GM18907 (cell line): ENCODE results near the gene HYCC1.

Source experiments
- ATAC-seq: cut with Tn5 transposase; IDR thresholded peaks from one replicate; pipeline ENCODE4 v1.9.1; 2021; ENCODE audit warnings: mild to moderate bottlenecking, moderate library complexity; ENCODE audit not compliant: unreplicated experiment

HYCC1 gene

GRCh38 chr7:23017309-23017708 lies 3.4 kb upstream of the HYCC1 start:
- no peak for ATAC-seq

- ATAC-seq: no peak
Measured at GRCh38 chr7:23016345-23017253, 2.7 kb upstream of the HYCC1 start.

GRCh38 chr7:23014681-23015080 lies 751 bp upstream of the HYCC1 start:
- ATAC-seq: no peak

- peak; percentile 10 for ATAC-seq
Measured at GRCh38 chr7:23012908-23013714, 819 bp downstream of the HYCC1 start.

- ATAC-seq: no peak
Measured at GRCh38 chr7:23012186-23012585, 1.7 kb downstream of the HYCC1 start.

GRCh38 chr7:23011222-23011924 lies 2.6 kb downstream of the HYCC1 start:
- ATAC-seq: no peak

- no peak for ATAC-seq
Measured at GRCh38 chr7:23009303-23009702, 4.6 kb downstream of the HYCC1 start.

- no peak for ATAC-seq
Measured at GRCh38 chr7:23004247-23004520, 9.7 kb downstream of the HYCC1 start.

GRCh38 chr7:23003505-23004246 lies 10.3 kb downstream of the HYCC1 start:
- no peak for ATAC-seq

- no peak for ATAC-seq
Measured at GRCh38 chr7:23002698-23003097, 11.2 kb downstream of the HYCC1 start.

- ATAC-seq: no peak
Measured at GRCh38 chr7:23001610-23002009, 12.3 kb downstream of the HYCC1 start.

- ATAC-seq: no peak
Measured at GRCh38 chr7:23000597-23001360, 13.2 kb downstream of the HYCC1 start.

- no peak for ATAC-seq
Measured at GRCh38 chr7:22998519-22998896, 15.4 kb downstream of the HYCC1 start.

- no peak for ATAC-seq
Measured at GRCh38 chr7:22997871-22998518, 15.9 kb downstream of the HYCC1 start.

GRCh38 chr7:22996470-22996869 lies 17.5 kb downstream of the HYCC1 start:
- ATAC-seq: no peak

GRCh38 chr7:22995011-22995410 lies 18.9 kb downstream of the HYCC1 start:
- no peak for ATAC-seq

- peak; percentile 75 for ATAC-seq
Measured at GRCh38 chr7:22992874-22993840, 20.8 kb downstream of the HYCC1 start.

GRCh38 chr7:22990588-22990949 lies 23.4 kb downstream of the HYCC1 start:
- no peak for ATAC-seq
